Measurements from ENCODE around the gene POP4. TPM values are rescaled to one million over a fixed set of nuclear protein-coding genes. Genes with fewer than 3 reads are reported as not detected.

POP4 gene
- total RNA-seq, 1 donor = 81.6 TPM

DNA sequence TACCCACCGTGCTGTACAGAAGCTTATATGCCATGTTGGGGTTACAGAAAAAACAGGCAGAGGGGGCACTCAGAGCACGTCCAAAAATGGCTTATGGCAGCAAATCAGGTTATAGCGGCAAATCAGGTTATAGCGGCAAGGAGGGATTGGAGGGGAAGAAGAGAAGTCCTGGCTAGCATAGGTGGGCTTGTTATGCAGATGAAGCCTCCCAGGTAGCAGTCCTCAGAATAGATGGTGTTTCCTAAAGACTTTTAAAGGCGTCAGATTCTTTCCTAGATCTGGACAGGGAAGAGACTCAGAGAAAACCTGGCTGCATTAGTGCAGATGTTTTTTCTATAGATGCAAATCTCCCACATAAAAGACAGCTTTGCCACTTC, 39.4 kb downstream of the POP4 start:
- H3K4me3 ChIP-seq (ENCODE audit: low read depth, low read length) = no peak overlapping the region
- no peak for DNase-seq (ENCODE audit: low read depth)
- TF ChIP-seq, protein P1, sequence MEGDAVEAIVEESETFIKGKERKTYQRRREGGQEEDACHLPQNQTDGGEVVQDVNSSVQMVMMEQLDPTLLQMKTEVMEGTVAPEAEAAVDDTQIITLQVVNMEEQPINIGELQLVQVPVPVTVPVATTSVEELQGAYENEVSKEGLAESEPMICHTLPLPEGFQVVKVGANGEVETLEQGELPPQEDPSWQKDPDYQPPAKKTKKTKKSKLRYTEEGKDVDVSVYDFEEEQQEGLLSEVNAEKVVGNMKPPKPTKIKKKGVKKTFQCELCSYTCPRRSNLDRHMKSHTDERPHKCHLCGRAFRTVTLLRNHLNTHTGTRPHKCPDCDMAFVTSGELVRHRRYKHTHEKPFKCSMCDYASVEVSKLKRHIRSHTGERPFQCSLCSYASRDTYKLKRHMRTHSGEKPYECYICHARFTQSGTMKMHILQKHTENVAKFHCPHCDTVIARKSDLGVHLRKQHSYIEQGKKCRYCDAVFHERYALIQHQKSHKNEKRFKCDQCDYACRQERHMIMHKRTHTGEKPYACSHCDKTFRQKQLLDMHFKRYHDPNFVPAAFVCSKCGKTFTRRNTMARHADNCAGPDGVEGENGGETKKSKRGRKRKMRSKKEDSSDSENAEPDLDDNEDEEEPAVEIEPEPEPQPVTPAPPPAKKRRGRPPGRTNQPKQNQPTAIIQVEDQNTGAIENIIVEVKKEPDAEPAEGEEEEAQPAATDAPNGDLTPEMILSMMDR (IDR thresholded peaks at IDR 0.05; ENCODE audit: insufficient read depth, low read depth, low read length) = no peak

DNA sequence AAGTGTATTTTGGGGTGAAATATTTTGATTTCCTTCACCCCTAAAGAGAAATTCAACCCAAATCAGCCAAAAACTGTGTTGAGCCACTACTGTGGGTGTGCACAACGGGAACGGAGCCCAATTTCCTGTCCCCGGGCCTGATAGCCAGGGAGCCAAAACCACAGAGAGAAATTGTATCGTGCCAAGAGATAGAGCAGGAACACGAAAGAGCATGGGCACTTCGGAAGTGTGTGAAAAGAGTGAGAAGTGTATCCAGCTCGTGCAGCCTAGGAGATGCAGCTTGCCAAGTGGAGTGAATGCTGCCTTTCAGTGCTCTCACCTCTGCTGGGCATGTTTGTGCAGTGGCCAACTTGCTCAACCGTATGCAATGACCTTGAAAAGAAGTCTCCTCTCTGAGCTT, 39.8 kb downstream of the POP4 start:
- no peak for DNase-seq (ENCODE audit: low read depth)
- no peak overlapping the region for H3K4me3 ChIP-seq (ENCODE audit: low read depth, low read length)
- TF ChIP-seq, protein P1 (IDR thresholded peaks at IDR 0.05; ENCODE audit: insufficient read depth, low read depth, low read length) = no peak

DNA sequence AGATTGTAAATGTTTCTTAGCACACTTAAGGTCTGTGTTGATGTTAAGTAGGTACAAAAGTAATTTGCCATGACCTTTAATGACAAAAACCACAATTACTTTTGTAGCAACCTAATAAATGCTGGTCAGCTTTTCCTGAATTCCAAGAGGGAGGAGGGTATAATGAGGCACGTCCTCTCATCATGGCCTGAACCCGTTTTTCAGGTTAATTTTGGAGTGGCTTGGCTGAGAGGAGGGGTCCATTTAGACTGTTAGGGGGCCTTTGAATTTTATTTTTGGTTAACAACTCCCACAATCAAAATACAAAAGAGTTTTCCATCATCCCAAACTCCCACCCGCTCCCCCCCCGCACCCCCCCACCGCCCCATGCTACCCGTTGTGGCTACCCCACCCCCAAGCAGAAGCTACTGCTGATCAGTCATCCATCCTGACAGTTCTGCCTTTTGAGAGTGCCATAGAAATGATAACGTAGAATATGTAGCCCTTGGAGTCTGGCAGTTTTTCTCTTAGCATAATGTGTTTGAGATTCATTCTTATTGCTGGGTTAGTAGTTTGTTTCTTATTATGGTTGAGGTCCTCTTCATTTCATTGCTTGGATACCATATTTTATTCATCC, 44.8 kb downstream of the POP4 start:
- H3K4me3 ChIP-seq (ENCODE audit: low read depth, low read length) = no peak overlapping the region
- DNase-seq (ENCODE audit: low read depth) = no peak
- TF ChIP-seq, protein P1 (IDR thresholded peaks at IDR 0.05; ENCODE audit: insufficient read depth, low read depth, low read length) = no peak

DNA sequence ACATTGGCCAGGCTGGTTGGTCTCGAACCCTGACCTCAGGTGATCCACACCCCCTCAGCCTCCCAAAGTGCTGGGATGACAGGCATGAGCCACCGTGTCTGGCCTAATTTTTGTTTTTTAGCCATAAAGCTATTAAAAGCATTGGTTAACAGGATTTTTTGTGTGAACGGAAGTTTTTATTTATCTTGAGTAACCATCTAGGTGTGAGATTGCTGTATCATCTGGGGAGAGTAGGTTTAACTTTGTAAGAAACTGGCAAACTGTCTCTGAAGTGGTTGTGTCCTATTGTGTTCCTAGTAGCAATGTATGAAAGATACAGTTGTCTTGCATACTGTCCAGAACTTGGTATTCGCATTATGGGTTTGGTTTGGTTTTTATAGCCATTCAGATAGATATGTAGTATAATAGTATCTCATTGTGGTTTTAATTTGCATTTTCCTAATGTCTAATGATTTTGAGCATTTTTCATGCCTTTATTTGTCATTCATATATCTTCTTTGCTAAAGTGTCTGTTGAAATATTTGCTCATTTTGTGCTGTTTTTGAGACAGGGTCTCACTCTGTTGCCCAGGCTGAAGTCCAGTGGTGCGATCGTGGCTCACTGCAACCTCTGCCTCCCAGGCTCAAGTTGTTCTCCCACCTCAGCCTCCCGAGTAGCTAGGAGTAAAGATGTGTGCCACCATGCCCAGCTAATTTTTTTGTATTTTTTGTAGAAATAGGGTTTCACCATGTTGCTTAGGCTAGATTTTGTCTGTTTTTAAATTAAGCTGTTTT, 45.7 kb downstream of the POP4 start:
- no peak overlapping the region for H3K4me3 ChIP-seq (ENCODE audit: low read depth, low read length)
- TF ChIP-seq, protein P1 (IDR thresholded peaks at IDR 0.05; ENCODE audit: insufficient read depth, low read depth, low read length) = no peak
- DNase-seq (ENCODE audit: low read depth) = no peak

DNA sequence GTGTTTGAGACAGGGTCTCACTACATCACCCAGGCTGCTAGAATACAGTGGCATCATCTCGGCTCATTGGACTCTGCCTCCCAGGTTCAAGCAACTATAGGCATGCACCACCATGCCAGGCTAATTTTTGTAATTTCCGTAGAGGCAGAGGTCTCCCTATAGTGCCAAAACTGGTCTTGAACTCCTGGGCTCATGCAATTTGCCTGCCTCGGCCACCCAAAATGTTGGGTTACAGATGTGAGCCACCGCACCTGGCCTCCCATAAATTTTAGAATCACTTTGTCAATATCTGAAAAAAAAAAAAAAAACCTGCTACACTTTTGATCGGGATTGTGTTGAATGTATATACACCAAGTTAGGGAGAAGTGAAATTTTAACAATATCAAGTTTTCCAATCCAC, 47.3 kb downstream of the POP4 start:
- H3K4me3 ChIP-seq (ENCODE audit: low read depth, low read length) = no peak overlapping the region
- no peak for DNase-seq (ENCODE audit: low read depth)
- TF ChIP-seq, protein P1 (IDR thresholded peaks at IDR 0.05; ENCODE audit: insufficient read depth, low read depth, low read length) = no peak

DNA sequence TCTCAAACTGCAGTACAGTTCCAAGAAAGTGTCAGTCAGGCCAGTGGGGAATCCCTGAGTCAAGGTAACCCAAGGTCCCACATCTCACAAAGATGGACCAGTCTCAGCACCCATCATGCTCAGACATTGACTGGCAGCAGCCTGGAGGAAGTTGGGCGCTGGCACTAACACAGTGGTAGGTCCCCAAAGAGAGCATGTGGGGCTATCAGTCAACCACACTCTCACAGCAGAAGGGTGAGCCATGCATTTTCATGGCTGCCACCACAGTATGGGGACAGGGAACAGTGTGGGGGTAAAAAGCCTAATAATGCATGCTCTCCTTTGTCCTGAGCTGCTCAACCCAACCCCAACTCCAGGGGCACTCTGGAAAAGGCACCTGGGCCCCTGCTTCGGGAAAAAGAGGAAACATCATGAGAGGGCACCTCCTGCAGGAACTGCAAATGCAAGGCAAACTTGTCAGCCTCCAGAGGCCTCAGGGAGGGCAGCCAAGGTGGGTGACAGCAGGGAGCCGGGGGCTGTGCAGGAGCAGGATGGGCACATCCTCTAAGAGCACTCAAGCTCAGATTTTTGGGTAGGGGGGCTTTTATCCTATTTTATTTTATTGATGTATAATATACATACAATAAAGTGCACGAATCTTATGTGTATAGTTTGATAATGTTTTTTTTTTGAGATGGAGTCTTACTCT, 49.7 kb downstream of the POP4 start:
- no peak for DNase-seq (ENCODE audit: low read depth)
- TF ChIP-seq, protein P1 (IDR thresholded peaks at IDR 0.05; ENCODE audit: insufficient read depth, low read depth, low read length) = no peak
- H3K4me3 ChIP-seq (ENCODE audit: low read depth, low read length) = no peak overlapping the region
